Measurements from ENCODE around the gene KRT2.

Gene KRT2

DNA sequence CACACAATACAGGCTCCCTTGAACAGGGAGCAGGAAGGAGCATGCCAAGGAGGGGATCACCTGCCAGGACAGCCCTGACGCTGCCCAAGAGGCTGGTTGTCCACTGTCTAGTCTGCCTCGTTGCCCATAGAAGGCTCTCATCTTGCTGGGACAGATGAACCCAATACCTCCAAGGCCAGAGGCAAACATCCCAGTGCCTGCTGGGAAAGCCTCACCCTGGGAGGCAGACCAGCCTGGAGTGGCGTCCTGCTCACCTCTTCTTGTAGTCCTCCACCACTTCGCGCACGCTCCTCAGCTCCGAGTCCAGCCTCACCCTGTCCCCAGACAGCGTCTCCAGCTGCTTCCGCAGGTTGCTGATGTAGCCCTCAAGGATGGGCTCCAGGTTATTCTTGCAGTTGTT is 36.1 kb downstream of the KRT2 start:
- Histone ChIP-seq H3K4me3 (replicated peaks; ENCODE audit: low read depth, low read length) (no peak overlapping the region), H3K36me3 (ENCODE audit: control insufficient read depth, insufficient read depth, low read length) (no peaks in the 10 kb centered on the region), H3K27me3 (replicated peaks; ENCODE audit: control insufficient read depth, insufficient read depth, low read length) (peaks cover 3% of the 10 kb centered on the region)
- TF ChIP-seq, protein P1, sequence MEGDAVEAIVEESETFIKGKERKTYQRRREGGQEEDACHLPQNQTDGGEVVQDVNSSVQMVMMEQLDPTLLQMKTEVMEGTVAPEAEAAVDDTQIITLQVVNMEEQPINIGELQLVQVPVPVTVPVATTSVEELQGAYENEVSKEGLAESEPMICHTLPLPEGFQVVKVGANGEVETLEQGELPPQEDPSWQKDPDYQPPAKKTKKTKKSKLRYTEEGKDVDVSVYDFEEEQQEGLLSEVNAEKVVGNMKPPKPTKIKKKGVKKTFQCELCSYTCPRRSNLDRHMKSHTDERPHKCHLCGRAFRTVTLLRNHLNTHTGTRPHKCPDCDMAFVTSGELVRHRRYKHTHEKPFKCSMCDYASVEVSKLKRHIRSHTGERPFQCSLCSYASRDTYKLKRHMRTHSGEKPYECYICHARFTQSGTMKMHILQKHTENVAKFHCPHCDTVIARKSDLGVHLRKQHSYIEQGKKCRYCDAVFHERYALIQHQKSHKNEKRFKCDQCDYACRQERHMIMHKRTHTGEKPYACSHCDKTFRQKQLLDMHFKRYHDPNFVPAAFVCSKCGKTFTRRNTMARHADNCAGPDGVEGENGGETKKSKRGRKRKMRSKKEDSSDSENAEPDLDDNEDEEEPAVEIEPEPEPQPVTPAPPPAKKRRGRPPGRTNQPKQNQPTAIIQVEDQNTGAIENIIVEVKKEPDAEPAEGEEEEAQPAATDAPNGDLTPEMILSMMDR (IDR thresholded peaks at IDR 0.05; ENCODE audit: insufficient read depth, low read length, poor library complexity, severe bottlenecking) = no peak
- no peak for DNase-seq (ENCODE audit: extremely low read depth, insufficient read length)

DNA sequence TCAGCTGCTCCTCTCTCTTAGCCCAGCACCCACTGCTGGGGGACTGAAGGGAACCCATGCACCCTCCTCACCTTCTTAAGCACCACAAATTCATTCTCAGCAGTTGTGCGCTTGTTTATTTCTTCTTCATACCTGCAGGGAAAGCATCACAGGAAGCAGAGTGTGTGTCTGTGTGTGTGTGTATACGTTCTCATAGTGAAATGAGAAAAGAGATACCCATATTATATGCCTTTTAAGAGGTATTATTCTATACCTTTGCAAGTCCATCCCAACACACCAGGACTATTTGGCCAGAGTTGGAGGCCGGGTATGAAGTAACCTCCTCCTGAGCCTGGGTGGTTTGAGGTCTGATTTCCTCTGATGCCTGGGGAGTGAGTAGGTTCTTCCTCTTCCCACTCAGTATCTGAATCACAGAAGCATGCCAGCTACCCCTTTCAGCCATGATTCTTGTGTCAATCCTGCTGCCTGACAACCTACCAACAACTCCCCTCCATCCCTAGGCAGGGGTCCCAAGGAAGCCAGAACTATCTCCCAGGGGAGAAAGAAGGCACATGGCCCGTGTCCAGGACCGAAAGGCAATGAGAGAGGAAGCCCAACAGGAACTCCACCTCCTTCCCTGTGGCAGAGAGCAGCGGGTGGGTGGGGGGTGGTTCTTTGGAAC is 36.7 kb downstream of the KRT2 start:
- TF ChIP-seq, protein P1 (IDR thresholded peaks at IDR 0.05; ENCODE audit: insufficient read depth, low read length, poor library complexity, severe bottlenecking) = no peak
- Histone ChIP-seq H3K4me3 (replicated peaks; ENCODE audit: low read depth, low read length) (no peak overlapping the region), H3K36me3 (ENCODE audit: control insufficient read depth, insufficient read depth, low read length) (no peaks in the 10 kb centered on the region), H3K27me3 (replicated peaks; ENCODE audit: control insufficient read depth, insufficient read depth, low read length) (peaks cover 3% of the 10 kb centered on the region)
- DNase-seq (ENCODE audit: extremely low read depth, insufficient read length) = no peak

DNA sequence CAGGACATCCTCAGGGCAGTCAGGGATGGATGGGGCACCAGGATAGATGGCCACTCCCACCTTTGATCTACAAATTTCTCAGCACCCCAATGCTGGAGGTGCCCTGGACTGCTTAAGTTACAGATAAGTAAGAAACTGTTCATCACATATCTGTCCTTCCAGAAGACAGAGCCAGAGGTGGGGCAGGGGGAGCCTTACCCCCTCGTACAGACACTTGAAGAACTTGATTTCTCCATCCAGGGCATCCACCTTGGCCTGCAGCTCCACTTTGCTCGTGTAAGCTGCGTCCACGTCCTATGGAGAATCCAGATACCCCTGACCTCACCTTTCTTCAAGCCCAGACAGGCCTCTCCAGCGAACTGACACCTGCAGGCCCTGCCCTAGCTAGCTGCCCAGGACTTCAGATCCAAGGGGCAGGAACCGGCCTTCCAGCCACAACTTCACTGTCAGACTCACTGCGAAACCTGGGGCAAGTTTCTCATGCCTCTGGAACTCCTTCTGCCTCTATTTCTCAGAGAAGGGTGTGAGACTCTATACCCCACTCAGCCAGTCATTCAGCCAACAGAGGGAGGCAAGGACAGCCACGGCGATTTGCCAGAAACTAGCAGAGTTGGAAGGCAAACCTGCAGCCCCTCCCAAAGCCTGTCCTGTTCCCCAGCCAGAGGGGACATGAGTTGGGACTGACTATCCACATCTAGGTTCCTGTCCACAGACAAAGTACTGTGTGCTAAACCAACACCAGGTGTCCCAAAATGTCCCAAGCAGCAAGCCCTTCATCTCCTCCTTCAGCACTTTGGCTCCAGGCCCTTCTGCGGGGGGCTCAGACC is 37.4 kb downstream of the KRT2 start:
- no peak overlapping the region for H3K4me3 ChIP-seq (replicated peaks; ENCODE audit: low read depth, low read length)
- DNase-seq (ENCODE audit: extremely low read depth, insufficient read length) = no peak
- peaks cover 3% of the 10 kb centered on the region for H3K27me3 ChIP-seq (replicated peaks; ENCODE audit: control insufficient read depth, insufficient read depth, low read length)
- H3K36me3 ChIP-seq (ENCODE audit: control insufficient read depth, insufficient read depth, low read length) = no peaks in the 10 kb centered on the region
- TF ChIP-seq, protein P1 (IDR thresholded peaks at IDR 0.05; ENCODE audit: insufficient read depth, low read length, poor library complexity, severe bottlenecking) = no peak

DNA sequence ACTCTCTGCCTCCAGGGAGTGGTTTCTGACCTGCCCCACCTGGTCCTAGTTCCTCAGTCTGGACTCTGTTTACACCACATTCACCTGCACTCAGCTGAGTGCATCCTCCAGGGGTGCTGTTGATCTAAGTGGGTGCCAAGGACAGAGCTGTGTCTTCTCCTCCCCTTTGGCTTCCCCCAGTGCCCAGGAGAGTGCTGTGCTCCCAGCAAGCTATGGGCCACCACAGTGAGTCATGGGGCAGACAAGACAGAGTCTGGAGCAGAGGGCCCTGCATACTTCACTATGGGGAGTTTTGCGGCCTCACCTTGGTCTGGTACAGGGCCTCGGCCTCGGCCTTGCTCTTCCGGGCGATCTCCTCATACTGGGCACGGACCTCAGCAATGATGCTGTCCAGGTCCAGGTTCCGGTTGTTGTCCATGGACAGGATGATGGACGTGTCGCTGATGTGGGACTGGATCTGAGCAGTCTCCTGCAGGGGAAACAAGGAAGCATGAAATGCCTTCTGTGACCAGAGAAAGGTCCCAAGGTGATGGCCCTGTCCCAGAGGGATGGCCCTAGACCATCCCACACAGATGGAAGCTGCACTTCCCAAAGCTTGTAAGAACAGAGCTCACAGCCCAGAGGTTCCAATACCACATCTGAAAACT is 38.5 kb downstream of the KRT2 start:
- H3K4me3 ChIP-seq (replicated peaks; ENCODE audit: low read depth, low read length) = no peak overlapping the region

DNA sequence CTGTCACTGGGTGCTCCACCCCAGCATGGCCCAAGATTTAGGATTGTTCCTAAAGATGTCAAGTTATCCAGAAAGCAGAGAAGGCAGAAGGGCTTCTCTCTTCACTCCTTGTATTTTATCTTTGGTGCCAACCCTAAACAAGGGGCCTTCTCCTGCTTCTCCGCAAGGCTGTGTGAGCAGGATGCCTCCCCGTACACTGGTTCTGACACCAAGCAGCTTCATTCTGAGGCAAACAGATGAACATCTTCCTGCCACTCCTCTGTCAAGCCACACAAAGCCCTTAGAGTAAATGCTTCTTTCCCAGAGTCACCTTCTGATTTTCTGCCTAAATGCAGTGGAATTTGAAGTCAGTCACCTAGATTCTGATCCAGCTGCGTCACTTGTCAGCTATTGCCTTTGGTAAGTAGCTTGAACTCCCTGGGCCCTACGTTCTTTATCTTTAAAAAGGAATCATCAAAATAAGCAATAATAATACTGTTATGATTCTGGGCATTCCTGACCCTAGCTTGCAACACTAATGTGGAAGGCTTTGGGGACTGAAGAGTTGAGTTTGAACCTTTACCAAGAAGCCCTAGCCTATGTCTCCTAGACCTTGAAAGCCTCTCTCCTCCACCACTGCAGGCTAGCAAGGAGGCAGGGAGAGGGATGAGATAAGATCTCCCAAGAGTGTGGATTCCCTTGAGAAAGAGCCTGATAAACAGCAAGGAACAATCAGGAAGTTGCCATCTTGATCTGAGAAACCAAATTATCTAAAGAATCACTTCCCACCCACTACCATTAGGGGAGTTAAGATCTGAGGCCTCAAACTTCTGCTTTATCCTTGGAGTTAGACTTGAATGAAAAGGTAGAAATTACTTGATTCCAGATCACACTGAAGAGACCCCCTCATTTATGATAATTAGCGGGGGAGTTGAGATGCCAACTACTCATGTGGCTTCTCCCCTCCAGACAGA is 39.3 kb downstream of the KRT2 start:
- no peaks in the 10 kb centered on the region for H3K36me3 ChIP-seq (ENCODE audit: control insufficient read depth, insufficient read depth, low read length)
- DNase-seq (ENCODE audit: extremely low read depth, insufficient read length) = no peak
- H3K4me3 ChIP-seq (replicated peaks; ENCODE audit: low read depth, low read length) = no peak overlapping the region
- H3K27me3 ChIP-seq (replicated peaks; ENCODE audit: control insufficient read depth, insufficient read depth, low read length) = peaks cover 3% of the 10 kb centered on the region
- TF ChIP-seq, protein P1 (IDR thresholded peaks at IDR 0.05; ENCODE audit: insufficient read depth, low read length, poor library complexity, severe bottlenecking) = no peak

More for the DNA sequence above, 38.5 kb downstream of the KRT2 start:
- Histone ChIP-seq H3K36me3 (ENCODE audit: control insufficient read depth, insufficient read depth, low read length) (no peaks in the 10 kb centered on the region), H3K27me3 (replicated peaks; ENCODE audit: control insufficient read depth, insufficient read depth, low read length) (peaks cover 3% of the 10 kb centered on the region)
- TF ChIP-seq, protein P1 (IDR thresholded peaks at IDR 0.05; ENCODE audit: insufficient read depth, low read length, poor library complexity, severe bottlenecking) = no peak
- no peak for DNase-seq (ENCODE audit: extremely low read depth, insufficient read length)
